GM18517 (cell line): Measurements from ENCODE around the gene HIVEP3.
A peak's percentile ranks its signal among the peaks of the same experiment; 100 is the strongest.

Experiments used
- ATAC-seq: cut with Tn5 transposase; IDR thresholded peaks from one replicate; pipeline ENCODE4 v1.9.1; 2021; ENCODE audit warnings: mild to moderate bottlenecking, moderate library complexity; ENCODE audit not compliant: unreplicated experiment

HIVEP3 gene

DNA sequence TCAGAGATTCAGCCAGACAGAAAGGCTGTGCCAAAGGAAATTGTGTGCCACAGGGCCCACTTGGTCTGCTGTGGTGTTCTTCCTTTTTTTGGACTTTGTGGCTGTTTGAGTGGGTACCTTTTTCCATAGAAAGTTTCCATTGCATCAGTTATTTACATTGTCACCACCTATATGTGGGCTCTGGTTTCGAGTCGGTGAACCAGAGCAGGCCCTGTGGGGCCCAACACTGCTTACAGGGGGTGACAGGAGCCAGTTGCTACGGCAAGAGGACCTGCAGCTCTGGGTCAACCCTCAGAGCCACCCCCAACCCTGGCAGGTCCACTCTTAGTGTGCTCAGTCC, 277.3 kb downstream of the HIVEP3 start:
- peak; percentile 51 for ATAC-seq

GRCh38 chr1:41640756-41641474, 277.8 kb downstream of the HIVEP3 start:
- no peak for ATAC-seq

DNA sequence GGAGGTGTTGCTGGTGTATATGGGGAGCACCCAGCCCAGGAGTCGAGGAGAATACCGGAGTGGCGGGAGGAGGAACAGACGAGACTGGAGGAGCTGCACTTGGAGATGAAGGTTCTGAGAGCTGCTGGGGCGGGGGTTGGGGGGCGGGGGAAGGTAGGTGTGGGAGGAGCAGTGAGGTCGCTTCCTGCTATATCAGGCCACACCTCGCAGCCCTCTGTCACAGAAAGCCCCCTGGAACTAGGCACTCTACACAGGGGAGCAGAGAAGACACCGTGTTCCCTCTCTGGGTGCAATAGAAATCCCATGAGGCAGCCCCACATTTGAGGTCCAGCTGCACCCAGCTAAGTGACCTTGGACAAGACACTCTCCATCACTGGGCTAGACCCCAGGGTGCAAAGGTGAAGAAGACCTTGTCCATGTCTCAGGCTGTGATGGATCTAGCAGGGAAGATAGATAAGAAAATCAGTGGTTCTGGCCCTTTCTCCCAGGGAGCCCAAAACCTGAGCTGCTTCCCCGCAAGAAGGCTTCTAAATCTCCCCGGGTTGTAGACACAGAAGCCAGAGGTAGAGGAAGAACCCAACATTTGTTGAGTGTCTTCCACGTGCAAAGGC, 278.5 kb downstream of the HIVEP3 start:
- no peak for ATAC-seq

- no peak for ATAC-seq
Measured at GRCh38 chr1:41639332-41639936, 279.3 kb downstream of the HIVEP3 start.

- no peak for ATAC-seq
Measured at GRCh38 chr1:41638086-41639024, 280.4 kb downstream of the HIVEP3 start.

- ATAC-seq = no peak
Measured at GRCh38 chr1:41637367-41637766, 281.4 kb downstream of the HIVEP3 start.

GRCh38 chr1:41633764-41634163, 285.0 kb downstream of the HIVEP3 start:
- no peak for ATAC-seq

- ATAC-seq = no peak
Measured at GRCh38 chr1:41632781-41633575, 285.7 kb downstream of the HIVEP3 start.

- ATAC-seq = no peak
Measured at GRCh38 chr1:41631971-41632370, 286.8 kb downstream of the HIVEP3 start.

- ATAC-seq = no peak
Measured at GRCh38 chr1:41631154-41631553, 287.6 kb downstream of the HIVEP3 start.

- ATAC-seq = no peak
Measured at GRCh38 chr1:41629571-41629970, 289.2 kb downstream of the HIVEP3 start.

GRCh38 chr1:41629141-41629540, 289.6 kb downstream of the HIVEP3 start:
- ATAC-seq = no peak

DNA sequence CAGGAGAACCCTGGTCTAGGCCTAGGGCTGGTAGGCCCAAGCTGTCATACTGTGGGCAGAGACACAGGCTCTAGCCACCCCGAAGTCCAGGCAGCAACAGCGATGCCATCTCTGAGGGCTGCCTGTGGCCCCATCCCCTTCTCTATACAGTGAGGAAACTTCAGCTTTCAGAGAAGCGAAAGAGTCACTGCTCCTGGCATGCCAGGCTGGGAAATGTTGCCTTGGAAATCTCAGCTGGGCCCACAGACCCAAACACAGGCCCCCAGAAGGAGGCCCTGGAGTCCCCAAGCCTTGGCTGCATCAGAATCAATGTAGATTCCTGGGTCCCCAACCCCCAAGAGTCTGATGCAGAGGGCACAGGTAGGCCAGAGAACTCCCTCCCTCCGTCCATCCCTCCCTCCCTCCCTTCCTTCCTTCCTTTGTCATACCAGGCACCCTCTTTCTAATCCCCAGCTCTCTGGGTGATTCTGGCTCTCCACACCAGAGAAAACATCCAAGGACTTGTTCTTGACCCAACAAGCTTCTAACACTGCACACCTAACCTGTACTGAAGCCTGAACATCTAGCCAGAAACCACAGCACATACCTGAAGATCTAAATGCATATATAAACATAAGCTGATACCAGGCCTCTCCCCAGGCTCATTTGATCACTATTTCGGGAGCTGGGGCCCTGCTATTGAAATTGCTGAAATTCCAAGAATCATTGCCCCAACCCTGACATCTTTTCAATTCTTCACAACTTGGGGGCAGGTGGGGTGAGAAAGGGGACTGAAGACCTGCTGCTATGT, 291.0 kb downstream of the HIVEP3 start:
- ATAC-seq = no peak

GRCh38 chr1:41626616-41627375, 291.9 kb downstream of the HIVEP3 start:
- ATAC-seq = no peak

- ATAC-seq = no peak
Measured at GRCh38 chr1:41626146-41626545, 292.6 kb downstream of the HIVEP3 start.

- ATAC-seq = no peak
Measured at GRCh38 chr1:41623736-41624135, 295.0 kb downstream of the HIVEP3 start.

DNA sequence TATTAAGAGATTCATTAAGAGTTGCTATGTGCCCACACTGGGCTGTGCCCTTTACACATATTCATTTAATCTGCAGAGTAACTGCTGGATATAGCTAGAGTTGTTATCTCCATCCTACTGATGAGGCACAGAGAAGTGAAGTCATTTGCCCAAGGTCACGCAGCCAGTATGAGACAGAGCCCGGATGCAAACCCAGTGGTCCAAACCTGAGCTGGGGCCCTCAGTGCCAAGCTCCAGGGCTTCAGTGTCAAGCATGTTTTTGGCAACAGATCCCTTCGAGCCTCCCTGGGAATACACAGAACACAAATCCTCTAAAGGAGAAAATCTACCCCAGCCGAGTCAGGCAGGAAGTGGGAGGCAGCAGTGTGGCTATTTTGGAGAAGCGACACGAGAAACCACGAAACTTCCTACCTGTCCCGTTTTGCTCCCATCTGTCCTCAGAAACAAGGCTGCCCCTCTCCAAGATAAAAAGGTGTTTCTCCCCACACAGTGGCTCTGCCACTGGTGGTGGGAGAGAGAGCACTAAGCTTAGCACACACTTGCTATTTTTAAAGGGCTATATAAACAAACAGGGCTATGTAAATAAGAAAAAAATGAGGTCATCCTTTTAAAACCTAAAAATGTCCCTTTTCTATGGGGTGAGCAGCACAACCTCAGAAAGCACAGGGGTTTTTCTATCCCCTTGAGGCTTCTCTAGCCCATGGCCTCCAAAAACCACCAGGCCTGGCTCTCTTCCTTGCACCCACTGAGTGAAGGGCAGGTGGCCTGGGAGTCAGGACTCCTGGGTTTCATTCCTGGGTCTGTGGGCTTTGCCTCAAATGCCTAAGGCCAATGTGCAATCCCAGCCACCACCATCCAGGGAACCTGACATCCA, 295.6 kb downstream of the HIVEP3 start:
- peak; percentile 81 for ATAC-seq

GRCh38 chr1:41622402-41622801, 296.3 kb downstream of the HIVEP3 start:
- ATAC-seq = no peak
